Hepatocyte (in vitro differentiated cells): ENCODE data around the gene MYL11.

Experiments
- CTCF ChIP-seq: fragments of 200-600 bp; sonication (generic); IDR thresholded peaks from 2 replicates; pipeline ENCODE4 v1.5.1; 2016; ENCODE audit warnings: antibody characterized with exemption, mild to moderate bottlenecking; ENCODE audit not compliant: poor library complexity
- EZH2 ChIP-seq: fragments of 200-600 bp; sonication (generic); IDR thresholded peaks from 2 replicates; pipeline ENCODE4 v1.6.1; 2016; ENCODE audit warnings: antibody characterized with exemption, mild to moderate bottlenecking, borderline replicate concordance
- EZH2phosphoT487 ChIP-seq: fragments of 200-600 bp; sonication (generic); IDR thresholded peaks from one replicate; pipeline ENCODE4 v1.6.1; 2018; ENCODE audit warnings: antibody characterized with exemption, mild to moderate bottlenecking, low read depth, moderate library complexity; ENCODE audit not compliant: unreplicated experiment, severe bottlenecking

- TF ChIP-seq CTCF (no peak), EZH2 (no peak), EZH2phosphoT487 (no peak)
These were observed at the start of gene MYL11 for GRCh38 chr16:30374538-30374937.
